Ecto neural progenitor cell (in vitro differentiated cells): ENCODE results near the gene GPR78.

Experiments used
- DNase-seq: peaks from one replicate; pipeline ENCODE4 v3.0.0-alpha.2; 2018; ENCODE audit warnings: low spot score

GPR78 gene

GRCh38 chr4:8547108-8547911, 32.9 kb upstream of the GPR78 start:
- no peak for DNase-seq

DNA sequence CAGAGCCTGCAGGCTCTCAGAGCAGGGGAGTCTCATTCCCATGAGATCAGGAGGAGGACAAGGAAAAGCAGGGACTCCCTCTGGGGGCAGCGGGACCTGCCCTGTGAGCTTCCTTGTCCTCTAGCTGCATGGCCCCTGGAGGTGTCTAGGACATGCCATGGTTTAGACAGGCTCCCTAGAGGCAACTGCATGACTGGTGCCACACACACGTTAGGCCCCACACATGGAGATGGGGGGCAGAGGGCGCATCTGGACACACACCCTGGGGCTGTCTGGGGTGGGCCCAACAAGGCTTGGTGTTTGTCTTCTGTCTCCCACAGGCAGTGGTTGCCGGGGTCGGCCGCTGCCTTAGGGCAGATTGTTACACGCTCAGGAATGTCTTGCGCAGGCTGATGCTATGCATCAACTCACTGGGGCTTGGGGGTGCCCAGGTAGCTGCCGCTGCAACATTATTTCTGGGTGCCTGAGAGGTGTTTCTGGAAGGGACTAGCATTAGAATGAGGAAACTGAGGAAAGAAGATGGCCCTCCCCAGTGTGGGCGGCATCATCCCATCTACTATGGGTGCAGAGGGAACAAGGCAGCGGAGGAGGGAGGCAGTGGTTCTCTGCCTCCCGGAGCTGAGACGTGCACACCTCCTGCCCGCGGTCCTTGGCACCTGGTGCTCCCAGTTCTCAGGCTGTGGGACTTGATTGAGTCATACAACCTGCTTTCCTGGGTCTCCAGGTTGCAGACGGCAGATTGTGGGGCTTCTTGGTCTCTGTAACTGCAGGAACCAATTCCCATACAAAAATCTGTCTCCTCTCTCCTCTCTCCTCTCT, 32.1 kb upstream of the GPR78 start:
- DNase-seq = no peak

DNA sequence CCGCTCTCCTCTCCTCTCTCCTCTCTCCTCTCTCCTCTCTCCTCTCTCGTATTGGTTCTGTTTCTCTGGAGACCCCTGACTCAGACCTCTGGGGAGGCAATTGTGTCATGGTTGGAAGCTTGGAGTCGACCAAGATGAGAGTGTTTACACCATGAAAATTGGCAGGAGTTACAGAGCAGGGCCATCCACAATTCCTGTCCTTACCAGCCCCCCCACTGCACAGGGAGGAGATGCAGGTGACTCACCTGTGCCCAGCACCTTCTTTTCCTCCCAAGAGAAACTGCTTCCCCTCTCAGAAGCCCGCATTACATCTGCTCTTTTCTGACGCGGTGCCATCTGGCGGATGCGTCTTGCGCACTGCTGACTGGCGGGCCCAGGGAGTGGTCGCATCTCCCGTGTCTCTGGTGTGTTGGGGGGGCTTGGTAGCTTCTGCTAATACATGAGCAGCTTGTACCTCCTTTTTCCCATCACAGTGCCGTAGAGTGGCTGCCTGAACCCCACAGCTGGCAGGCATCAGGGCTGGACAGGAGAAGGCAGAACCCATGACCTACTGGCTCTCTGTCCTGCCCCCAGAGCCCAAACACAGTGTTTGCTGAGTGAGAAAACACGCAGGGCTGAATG, 31.4 kb upstream of the GPR78 start:
- no peak for DNase-seq

GRCh38 chr4:8549352-8549931, 30.8 kb upstream of the GPR78 start:
- DNase-seq = no peak

DNA sequence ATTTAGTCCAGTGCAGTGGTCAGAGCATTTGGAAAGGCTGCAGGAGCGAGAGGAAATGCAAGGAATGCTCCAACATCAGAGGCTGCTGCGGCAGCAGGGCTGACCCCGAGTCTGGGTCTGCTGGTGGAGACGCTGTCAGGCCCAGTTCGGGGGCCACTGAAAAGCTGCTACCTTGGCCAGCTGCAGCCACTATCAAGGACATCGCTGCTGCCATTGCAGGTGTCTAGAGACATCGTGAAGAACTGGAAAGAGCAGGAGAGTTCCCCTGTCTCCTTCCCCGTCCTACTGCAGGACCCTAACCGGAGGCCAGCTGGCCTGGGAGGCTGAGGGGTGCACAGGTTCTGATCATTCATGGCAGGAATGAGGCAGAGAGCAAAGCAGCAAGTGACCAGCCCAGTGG, 29.5 kb upstream of the GPR78 start:
- DNase-seq = no peak

- no peak for DNase-seq
Observed at GRCh38 chr4:8552024-8552423, 28.2 kb upstream of the GPR78 start.

GRCh38 chr4:8552581-8553205, 27.5 kb upstream of the GPR78 start:
- DNase-seq = no peak

GRCh38 chr4:8553216-8553615, 27.0 kb upstream of the GPR78 start:
- no peak for DNase-seq

- DNase-seq = no peak
Observed at GRCh38 chr4:8553991-8554405, 26.2 kb upstream of the GPR78 start.

DNA sequence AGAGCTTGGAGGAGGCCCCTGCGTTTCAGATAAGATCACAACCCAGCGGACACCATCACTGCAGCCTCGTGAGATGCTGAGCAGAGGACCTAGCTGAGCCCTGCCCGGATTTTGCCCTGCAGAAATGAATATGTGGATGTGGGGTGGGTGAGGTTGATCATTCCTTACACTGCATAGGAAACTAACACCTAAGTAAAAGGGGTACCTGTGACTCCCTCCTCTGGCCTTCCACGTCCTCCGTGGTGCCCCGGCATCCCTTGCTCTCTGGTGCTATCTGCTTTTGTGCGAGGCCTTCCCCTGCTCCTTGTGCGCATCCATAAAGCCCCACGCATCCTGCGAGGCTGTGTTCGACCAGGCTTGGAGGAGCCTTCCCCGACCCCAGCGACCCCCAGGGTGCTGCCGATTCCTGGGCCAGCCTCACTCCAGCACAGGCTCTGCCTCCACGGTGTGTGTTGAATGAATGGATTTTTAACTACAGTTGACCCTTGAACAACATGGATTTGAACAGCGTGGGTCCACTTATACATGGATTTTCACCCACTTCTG, 25.6 kb upstream of the GPR78 start:
- no peak for DNase-seq

DNA sequence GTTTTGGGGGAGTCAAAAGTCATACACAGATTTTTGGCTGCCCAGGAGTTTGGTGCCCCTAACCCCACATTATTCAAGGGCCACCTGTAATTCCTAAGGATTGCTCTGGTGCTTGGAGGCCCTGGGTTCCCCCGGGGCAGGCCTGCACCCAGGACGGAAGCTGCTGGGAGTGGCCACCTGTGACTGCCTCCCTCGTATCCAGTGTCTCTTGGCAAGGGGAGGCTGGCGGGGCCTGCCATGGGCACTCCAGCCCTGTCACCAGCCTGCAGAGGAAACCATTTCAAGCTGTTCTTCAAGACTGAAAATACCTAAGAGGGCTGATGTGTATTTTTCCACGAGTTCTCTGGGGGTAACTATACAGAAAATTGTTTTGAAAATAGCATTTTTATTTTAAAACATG, 24.5 kb upstream of the GPR78 start:
- no peak for DNase-seq

GRCh38 chr4:8556341-8557150, 23.6 kb upstream of the GPR78 start:
- DNase-seq = no peak

- DNase-seq = no peak
Observed at GRCh38 chr4:8557151-8558076, 22.8 kb upstream of the GPR78 start.

GRCh38 chr4:8558080-8558960, 21.9 kb upstream of the GPR78 start:
- DNase-seq = no peak

DNA sequence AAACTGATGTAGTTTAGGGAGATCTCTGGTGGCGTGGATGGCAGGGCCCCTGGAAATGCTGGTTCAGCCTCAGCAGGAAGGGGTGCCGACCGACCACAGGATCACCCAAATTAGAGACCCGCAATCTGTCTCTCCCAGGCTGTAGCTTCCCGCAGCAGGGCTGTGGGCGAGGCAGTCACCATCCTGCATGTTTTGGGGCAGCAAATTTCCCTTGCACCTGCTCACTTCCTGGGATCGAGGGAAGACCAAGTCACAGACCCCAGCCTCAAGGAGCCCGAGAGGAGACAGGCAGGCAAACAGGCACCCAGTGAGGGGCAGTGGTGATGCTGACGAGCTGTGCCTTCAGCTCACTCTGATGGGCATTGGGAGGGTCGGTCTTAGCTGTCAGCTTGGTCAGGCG, 21.2 kb upstream of the GPR78 start:
- DNase-seq = no peak

- DNase-seq = no peak
Observed at GRCh38 chr4:8559524-8560264, 20.5 kb upstream of the GPR78 start.

DNA sequence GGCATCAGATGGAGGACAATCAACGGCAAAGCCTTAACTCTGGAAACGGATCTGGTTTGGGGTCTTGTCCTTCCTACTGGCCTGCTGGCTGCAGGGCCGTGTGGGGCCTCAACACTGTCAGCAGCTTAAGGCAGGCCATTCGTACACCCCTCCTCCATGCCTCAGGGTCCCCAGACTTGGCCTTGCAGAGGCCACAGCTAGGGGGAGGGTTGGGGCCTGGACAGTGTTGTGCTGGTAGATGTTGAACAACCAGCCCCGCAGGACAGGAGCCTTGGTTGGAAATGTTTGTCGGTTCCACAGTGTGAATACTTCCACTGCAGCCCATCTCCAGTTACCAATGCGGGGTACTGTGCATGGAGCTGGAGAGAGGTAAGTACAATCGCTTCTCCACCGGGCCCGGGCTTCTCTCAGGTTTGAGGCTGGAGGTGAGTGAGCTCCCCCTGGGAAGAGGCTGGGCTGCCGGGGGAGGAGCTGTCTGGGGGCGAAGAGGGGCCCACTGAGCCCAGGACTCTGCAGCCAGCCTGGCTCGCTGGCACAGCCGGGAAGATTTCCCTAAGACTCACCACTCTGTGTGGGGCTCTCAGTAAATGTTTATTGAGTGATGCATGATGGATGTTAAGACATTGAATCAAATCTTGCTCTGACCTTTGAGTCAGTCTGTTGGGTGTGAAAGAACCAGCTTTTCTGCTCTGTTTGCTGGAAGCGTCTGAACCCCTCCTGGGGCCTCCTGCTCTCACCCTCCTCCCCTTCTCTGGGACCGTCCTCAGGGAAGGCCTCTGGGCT, 19.7 kb upstream of the GPR78 start:
- no peak for DNase-seq
